CD4-positive, CD25-positive, alpha-beta regulatory T cell (primary cell): ENCODE data around the gene DHRS3. TPM values are rescaled to one million over a fixed set of nuclear protein-coding genes. Genes with fewer than 3 reads are reported as not detected.

Experiments
- ATAC-seq, 2 donors: fragments of 150-1000 bp; cut with Tn5 transposase; one replicate each; pipeline ENCODE4 v1.10.0; 2021; ENCODE audit warnings: low read depth in 2 of 2, moderate number of reproducible peaks in 2 of 2, moderate library complexity in 1 of 2
- DNase-seq, 3 donors: peaks; one replicate each; pipeline versions ENCODE4 v3.0.0 to v3.0.0-alpha.2; 2012 to 2022; ENCODE audit warnings: mixed read lengths in 1 of 3
- H3K27ac ChIP-seq: one replicate; pipeline ENCODE4 v1.7.0; 2013; ENCODE audit warnings: mild to moderate bottlenecking, low read length; ENCODE audit not compliant: insufficient read depth, poor library complexity, severe bottlenecking
- H3K27me3 ChIP-seq: one replicate; pipeline ENCODE4 v1.7.0; 2013; ENCODE audit warnings: low read length; ENCODE audit not compliant: control insufficient read depth, insufficient read depth
- H3K36me3 ChIP-seq: one replicate; pipeline ENCODE4 v1.7.0; 2013; ENCODE audit warnings: mild to moderate bottlenecking, low read length, moderate library complexity; ENCODE audit not compliant: control insufficient read depth, insufficient read depth
- H3K4me1 ChIP-seq: 2 replicates; pipeline ENCODE4 v1.7.0; 2013; ENCODE audit warnings: mild to moderate bottlenecking, low read length; ENCODE audit not compliant: insufficient read depth, control insufficient read depth, poor library complexity, severe bottlenecking
- H3K4me3 ChIP-seq: one replicate; pipeline ENCODE4 v1.7.0; 2013; ENCODE audit warnings: low read depth, mild to moderate bottlenecking, low read length, moderate library complexity
- H3K9me3 ChIP-seq, 2 experiments: 1 replicate in 1 of 2; 2 replicates in 1 of 2; pipeline ENCODE4 v1.7.0; 2013; ENCODE audit warnings: low read length in 2 of 2, mild to moderate bottlenecking in 1 of 2, moderate library complexity in 1 of 2; ENCODE audit not compliant: control insufficient read depth in 2 of 2
- H3K27ac Mint-ChIP-seq, 3 donors: one replicate each; pipeline ENCODE4 v1.8.0; 2020 to 2022; ENCODE audit warnings: mild to moderate bottlenecking in 3 of 3, mixed read lengths in 3 of 3, moderate library complexity in 2 of 3
- H3K27me3 Mint-ChIP-seq: one replicate; pipeline ENCODE4 v1.8.0; 2022; ENCODE audit warnings: mild to moderate bottlenecking, mixed read lengths
- H3K36me3 Mint-ChIP-seq: one replicate; pipeline ENCODE4 v1.8.0; 2020; ENCODE audit warnings: mixed read lengths
- H3K4me1 Mint-ChIP-seq, 4 donors: one replicate each; pipeline ENCODE4 v1.8.0; 2020 to 2022; ENCODE audit warnings: mixed read lengths in 4 of 4, mild to moderate bottlenecking in 1 of 4
- H3K4me3 Mint-ChIP-seq, 4 donors: one replicate each; pipeline ENCODE4 v1.8.0; 2020 to 2022; ENCODE audit warnings: mild to moderate bottlenecking in 4 of 4, mixed read lengths in 4 of 4, moderate library complexity in 3 of 4
- H3K9me3 Mint-ChIP-seq, 7 donors: one replicate each; pipeline ENCODE4 v1.8.0; 2020 to 2022; ENCODE audit warnings: mixed read lengths in 7 of 7, mild to moderate bottlenecking in 3 of 7, moderate library complexity in 2 of 7
- polyA plus RNA-seq, 4 donors: library from polyadenylated mRNA; unstranded; fragments of 300-500 nt; fragmentation: Illumina TruSeq; gene quantifications; one replicate each; pipeline ENCODE4 v1.2.3, GENCODE V29; 2021
- total RNA-seq: library from RNA; stranded (reverse); gene quantifications from one replicate; pipeline ENCODE4 v1.2.3, GENCODE V29; 2022

Gene DHRS3
- total and polyA plus RNA-seq, 5 donors from 2014 or later: 8.8 to 25.6 (median 15.2) TPM

DNA sequence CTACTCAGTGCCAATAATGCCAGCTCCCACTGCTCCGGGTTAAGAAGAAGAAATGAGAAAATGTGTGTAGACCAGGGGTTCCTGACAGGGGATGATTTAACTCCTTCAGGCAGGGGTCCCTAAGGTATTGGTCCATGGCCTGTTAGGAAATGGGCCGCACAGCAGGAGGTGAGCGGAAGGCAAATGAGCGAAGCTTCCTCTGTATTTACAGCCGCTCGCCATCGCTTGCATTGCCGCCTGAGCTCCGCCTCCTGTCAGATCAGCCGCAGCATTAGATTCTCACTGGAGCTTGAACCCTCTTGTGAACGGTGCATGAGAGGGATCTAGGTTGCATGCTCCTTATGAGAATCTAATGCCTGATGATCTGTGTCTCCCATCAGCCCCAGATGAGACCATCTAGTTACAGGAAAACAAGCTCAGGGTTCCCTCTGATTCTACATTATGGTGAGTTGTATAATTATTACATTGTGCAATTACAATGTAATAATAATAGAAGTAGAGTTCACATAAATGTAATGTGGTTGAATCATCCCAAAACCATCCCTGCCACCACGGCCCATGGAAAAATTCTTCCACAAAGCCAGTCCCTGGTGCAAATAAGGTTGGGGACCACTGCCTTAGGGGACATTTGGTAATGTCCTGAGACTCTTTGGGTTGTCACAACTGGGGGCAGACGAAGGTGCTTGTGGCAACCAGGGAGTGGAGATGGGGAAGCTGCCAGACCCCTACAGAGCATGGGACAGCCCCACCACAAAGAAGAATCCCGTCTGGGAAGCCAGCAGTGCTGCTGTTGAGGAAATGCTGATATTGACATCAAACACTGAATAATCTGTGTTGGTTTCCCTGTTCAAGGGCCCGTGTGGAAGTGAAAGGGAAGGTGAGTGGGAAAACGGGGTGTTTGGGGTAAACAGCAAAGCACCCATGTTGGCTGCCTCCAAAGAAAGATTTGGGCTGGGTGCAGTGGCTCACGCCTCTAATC lies 60.8 kb downstream of the DHRS3 start:
- H3K4me1 Mint-ChIP-seq: no peaks in the 10 kb centered on the region
- no peaks in the 10 kb centered on the region for H3K4me1 ChIP-seq
- DNase-seq (no peak), ATAC-seq (no peak)
- H3K4me3 ChIP-seq: no peak overlapping the region
- H3K27ac Mint-ChIP-seq: no peak overlapping the region
- H3K9me3 Mint-ChIP-seq: peaks cover 0 to 3% (median under 1%) of the 10 kb centered on the region in 7 donors
- no peaks in the 10 kb centered on the region for H3K27me3 ChIP-seq
- no peak overlapping the region for H3K27ac ChIP-seq
- H3K27me3 Mint-ChIP-seq: no peaks in the 10 kb centered on the region
- H3K36me3 ChIP-seq: no peaks in the 10 kb centered on the region
- H3K4me3 Mint-ChIP-seq: no peak overlapping the region
- H3K36me3 Mint-ChIP-seq: no peaks in the 10 kb centered on the region
- H3K9me3 ChIP-seq: no peaks in the 10 kb centered on the region

DNA sequence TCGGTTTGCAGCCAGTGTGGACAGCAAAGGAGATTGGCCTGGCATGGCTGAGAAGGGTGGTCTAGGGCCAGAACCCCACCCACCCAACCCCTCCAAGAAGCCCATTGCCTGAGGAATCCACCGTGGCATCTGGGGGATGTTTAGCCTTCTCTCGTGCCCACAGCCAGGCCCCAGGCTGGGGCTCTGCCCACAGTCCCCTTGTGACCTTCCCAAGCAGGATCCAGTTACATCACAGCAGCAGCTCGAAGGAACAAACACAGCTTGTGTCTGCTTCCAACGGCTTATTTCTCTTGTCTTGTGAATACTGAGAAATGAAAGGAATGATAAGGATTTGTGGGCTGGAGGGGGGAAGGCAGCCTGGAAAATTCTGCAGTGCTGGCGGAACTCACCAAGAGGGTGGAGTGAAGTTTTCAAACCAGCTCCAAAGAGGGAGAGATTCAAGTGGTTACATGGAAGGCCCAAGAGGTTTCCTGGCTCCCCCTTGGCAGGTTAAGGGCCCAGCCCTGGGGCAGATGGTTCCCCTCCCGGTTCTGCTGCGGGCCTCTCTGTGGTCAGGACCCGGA lies 61.6 kb downstream of the DHRS3 start:
- ATAC-seq: no peak
- DNase-seq: no peak
- peak overlapping the region in 1 of 3 donors; percentile 54 for H3K27ac Mint-ChIP-seq

DNA sequence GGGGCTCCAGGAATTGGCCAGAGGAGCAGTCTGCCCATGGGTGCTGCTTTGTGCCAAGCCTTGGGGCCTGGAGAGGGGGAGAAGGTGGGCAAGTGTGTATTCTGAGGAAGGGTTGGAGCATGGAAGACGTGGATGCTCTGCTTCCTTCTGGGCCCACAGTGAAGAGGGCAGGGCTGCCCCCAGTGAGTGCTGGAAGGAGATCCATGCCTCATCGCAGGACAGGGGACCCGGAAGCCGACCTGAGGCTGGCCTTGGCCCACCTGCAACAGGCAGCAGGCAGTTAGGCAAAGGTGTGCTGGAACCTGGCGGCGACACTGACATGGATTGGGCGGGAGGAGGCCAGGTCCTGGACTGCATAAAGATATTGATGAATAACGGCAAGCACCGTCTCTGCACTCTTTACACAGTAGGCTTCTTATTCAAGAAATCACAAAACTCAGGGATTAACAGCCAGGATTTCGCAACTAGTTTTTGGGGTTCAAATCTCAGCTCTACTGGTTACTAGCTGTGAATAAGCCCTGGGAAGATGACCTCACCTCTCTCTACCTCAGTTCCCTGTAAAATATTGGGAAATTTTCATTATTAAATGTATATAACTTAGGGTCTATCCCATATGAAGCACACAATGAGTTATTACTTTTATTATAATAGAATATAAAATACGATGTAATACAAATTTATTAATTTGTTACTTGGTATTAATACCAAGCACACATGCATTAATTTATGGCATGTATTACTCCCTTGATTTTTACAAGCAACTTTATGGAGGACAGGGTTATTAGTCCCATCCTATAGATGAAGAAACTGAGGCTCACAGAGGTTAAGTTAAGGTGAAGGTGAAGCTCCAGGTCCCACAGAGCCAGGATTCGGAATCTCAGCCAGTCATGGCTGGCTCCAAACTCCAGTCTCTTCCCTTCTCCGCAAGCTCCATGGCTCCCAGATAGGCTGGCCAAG lies 62.3 kb downstream of the DHRS3 start:
- no peaks in the 10 kb centered on the region for H3K27me3 Mint-ChIP-seq
- Histone ChIP-seq H3K36me3 (no peaks in the 10 kb centered on the region), H3K27ac (no peak overlapping the region), H3K4me3 (no peak overlapping the region), H3K9me3 (no peaks in the 10 kb centered on the region), H3K27me3 (no peaks in the 10 kb centered on the region), H3K4me1 (no peaks in the 10 kb centered on the region)
- DNase-seq (no peak), ATAC-seq (no peak)
- H3K27ac Mint-ChIP-seq: no peak overlapping the region
- no peaks in the 10 kb centered on the region for H3K36me3 Mint-ChIP-seq
- H3K4me3 Mint-ChIP-seq: no peak overlapping the region
- no peaks in the 10 kb centered on the region for H3K4me1 Mint-ChIP-seq
- peaks cover 0 to 2% (median 0%) of the 10 kb centered on the region in 7 donors for H3K9me3 Mint-ChIP-seq

More for the DNA sequence above, 61.6 kb downstream of the DHRS3 start:
- no peak overlapping the region for H3K4me3 Mint-ChIP-seq
- H3K9me3 ChIP-seq: no peaks in the 10 kb centered on the region
- no peaks in the 10 kb centered on the region for H3K27me3 ChIP-seq
- H3K27me3 Mint-ChIP-seq: no peaks in the 10 kb centered on the region
- no peak overlapping the region for H3K27ac ChIP-seq
- no peaks in the 10 kb centered on the region for H3K36me3 Mint-ChIP-seq
- no peak overlapping the region for H3K4me3 ChIP-seq
- H3K4me1 ChIP-seq: no peaks in the 10 kb centered on the region
- peaks cover 0 to 2% (median 0%) of the 10 kb centered on the region in 7 donors for H3K9me3 Mint-ChIP-seq
- H3K36me3 ChIP-seq: no peaks in the 10 kb centered on the region
- no peaks in the 10 kb centered on the region for H3K4me1 Mint-ChIP-seq

DNA sequence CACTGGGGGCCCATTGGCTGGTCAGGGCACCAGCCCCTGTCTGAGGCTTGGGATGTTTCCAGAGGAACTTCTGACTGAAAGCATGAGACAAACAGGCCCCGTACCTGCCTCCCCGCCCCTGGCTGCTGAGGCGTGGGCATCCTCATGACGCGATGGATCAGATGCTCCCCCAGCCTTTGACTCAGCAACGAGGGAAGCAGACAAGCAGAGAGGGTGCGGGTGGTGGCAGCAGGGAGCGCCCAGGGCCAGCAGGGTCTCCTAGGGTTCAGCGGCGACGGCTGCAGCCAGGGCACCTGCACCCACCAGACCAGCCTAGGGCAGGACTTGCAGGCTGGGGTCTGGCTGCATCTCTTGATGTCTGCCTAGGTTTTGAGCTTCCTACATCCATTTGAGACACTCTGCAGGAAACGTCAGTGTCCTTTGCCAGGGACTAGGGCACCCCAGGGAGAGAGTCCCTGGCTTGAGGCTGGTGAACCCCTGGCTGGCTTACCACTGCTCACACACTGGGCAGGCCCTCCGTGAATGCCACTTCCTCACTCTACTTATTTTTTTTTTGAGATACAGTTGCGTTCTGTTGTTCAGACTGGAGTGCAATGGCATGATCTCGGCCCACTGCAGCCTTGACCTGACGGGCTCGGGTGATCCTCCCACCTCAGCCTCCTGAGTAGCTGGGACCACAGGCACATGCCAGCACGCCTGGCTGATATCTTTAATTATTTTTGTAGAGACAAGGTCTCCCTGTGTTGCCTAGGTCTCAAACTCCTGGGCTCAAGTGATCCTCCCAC lies 63.3 kb downstream of the DHRS3 start:
- Mint-ChIP-seq H3K9me3 (no peaks in the 10 kb centered on the region), H3K4me1 (no peaks in the 10 kb centered on the region)

DNA sequence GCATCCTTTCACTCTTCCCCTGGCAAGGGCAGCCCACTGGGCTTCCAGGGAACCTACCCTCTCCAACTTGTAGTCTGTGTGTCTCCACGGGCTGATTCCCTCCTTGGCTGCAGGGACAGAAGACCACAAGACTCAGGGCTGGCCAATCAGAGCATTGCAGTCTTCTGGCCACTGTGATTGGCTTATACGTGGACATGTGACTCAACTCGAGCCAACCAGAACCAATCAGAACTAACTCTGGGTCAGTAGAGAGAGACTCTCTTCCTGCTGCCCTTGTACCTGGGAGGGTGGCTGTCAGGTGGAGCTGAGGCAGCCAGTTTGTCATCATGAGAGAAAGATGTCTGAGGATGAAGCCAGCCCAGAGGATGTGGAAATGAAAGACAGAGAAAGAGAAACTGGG lies 64.0 kb downstream of the DHRS3 start:
- no peak overlapping the region for H3K4me3 Mint-ChIP-seq
- Histone ChIP-seq H3K9me3 (no peaks in the 10 kb centered on the region), H3K36me3 (no peaks in the 10 kb centered on the region), H3K27me3 (no peaks in the 10 kb centered on the region), H3K4me3 (no peak overlapping the region), H3K4me1 (no peaks in the 10 kb centered on the region), H3K27ac (no peak overlapping the region)
- no peaks in the 10 kb centered on the region for H3K27me3 Mint-ChIP-seq
- no peak for ATAC-seq
- H3K4me1 Mint-ChIP-seq: no peaks in the 10 kb centered on the region
- H3K27ac Mint-ChIP-seq: no peak overlapping the region
- no peaks in the 10 kb centered on the region for H3K36me3 Mint-ChIP-seq
- no peak for DNase-seq
- H3K9me3 Mint-ChIP-seq: no peaks in the 10 kb centered on the region

More for the DNA sequence above, 63.3 kb downstream of the DHRS3 start:
- Mint-ChIP-seq H3K36me3 (no peaks in the 10 kb centered on the region), H3K27me3 (no peaks in the 10 kb centered on the region), H3K4me3 (no peak overlapping the region), H3K27ac (no peak overlapping the region)
- no peak for DNase-seq
- no peak overlapping the region for H3K4me3 ChIP-seq
- H3K9me3 ChIP-seq: no peaks in the 10 kb centered on the region
- no peak for ATAC-seq
- no peaks in the 10 kb centered on the region for H3K4me1 ChIP-seq
- no peaks in the 10 kb centered on the region for H3K36me3 ChIP-seq
- no peak overlapping the region for H3K27ac ChIP-seq
- H3K27me3 ChIP-seq: no peaks in the 10 kb centered on the region

DNA sequence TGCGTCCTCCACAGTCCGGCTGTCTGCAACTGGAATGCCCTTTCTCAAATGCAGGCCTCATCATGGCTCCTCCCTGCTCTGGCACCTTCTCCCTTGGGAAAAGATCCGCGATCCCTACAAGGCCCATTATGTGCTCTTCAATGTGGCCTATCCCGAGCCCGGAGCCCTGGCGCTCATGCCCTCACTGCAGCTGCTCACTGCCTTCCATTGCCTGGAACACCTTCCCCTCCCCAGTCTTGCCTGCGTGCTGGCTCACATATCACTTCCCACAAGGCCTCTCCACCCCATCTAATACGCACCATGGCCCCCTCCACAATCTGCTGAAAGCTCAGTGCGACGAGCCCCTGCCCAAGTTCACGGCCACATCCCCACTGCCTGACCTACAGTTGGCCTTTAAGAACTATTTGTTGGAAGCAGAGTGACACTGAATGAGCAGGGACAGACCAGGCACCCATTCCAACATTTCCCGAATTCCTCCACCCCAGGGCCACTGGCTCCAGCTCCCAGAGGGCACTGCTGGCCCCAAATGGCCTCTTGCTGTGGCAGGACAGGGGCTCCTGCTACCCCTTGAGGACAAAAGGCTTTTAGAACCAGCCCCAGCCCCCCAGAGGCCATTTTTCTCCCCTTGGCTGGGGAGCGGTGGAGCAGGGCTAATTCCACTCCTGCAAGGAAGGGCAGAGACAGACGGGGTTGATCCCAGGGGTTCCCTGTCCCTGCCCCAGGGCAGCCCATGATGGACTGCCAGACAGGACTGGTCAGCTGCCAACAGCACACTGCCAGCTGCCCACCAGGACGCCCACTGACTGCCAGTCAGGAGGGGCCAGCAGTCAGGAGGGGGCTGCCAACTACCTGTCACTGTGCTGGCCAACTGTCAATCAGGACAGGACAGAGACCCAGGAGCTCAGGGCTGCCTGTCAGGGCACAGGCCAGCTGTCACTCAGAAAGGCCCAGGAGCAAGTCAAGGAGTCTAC lies 64.8 kb downstream of the DHRS3 start:
- H3K4me3 ChIP-seq: no peak overlapping the region
- no peaks in the 10 kb centered on the region for H3K36me3 ChIP-seq
- no peaks in the 10 kb centered on the region for H3K27me3 ChIP-seq
- H3K27ac Mint-ChIP-seq: no peak overlapping the region
- H3K27ac ChIP-seq: no peak overlapping the region
- H3K4me1 ChIP-seq: no peaks in the 10 kb centered on the region
- no peak for DNase-seq
- ATAC-seq: no peak
- no peaks in the 10 kb centered on the region for H3K36me3 Mint-ChIP-seq
- no peaks in the 10 kb centered on the region for H3K27me3 Mint-ChIP-seq
- no peaks in the 10 kb centered on the region for H3K4me1 Mint-ChIP-seq
- no peaks in the 10 kb centered on the region for H3K9me3 Mint-ChIP-seq
- no peaks in the 10 kb centered on the region for H3K9me3 ChIP-seq
- H3K4me3 Mint-ChIP-seq: no peak overlapping the region
